Measurements from ENCODE around the gene MSRB1. TPM values are rescaled to one million over a fixed set of nuclear protein-coding genes. Genes with fewer than 3 reads are reported as not detected.

Gene MSRB1
- total and polyA plus RNA-seq, 2 donors (not counting 1 experiment from before 2014, with no cell fraction given): 8.5 to 17.5 TPM

DNA sequence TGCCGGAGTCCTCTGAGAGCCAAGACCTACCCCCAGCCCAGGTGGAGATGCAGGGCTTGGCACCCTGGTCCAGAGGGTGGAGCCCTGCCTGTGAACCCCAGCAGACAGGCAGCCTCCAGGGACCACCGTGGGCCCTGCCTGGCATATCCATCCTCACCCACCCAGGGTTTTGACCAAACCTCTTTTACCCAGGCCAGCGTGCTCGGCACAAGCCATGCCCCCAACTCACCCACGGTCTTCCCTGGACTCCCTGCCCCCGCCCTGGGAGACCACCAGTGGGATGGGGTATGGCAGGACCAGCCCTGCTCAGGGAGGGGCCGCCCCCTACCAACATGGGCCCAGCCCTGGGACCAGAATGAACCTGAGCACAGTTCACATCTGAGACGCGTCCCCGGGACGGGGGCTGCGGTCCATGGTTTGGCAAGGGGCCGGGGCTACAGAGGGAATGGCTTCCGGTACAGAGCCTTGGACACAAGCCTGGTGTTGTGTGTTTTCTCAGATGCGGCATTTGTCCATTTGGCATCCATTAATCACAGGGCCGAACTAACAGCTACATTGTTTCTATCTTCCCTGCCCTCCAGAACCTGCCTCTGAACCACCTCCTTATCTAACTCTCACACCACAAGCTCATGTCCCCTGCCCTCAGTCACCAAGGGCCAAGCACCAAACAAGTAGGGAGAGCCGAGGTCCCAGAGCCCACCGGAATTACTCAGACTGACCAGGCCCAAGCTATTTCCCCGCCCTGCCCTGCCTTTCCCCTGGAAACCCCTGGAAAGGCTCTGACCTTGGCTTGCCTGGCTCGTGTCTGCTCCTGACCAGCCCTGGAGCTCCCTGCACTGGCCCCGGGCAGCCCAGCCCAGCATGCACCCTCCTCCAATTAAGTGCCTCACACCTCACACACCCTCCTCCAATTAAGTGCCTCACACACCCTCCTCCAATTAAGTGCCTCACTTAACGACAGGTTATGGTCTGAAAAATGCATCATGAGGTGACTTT, 38.9 kb downstream of the MSRB1 start:
- 80% methylated on average over 22 of the region's 22 CpGs for WGBS (ENCODE audit: insufficient coverage)
- Mint-ChIP-seq H3K27me3 (peaks cover 14% of the 10 kb centered on the region), H3K9me3 (ENCODE audit: insufficient read depth) (no peaks in the 10 kb centered on the region), H3K4me1 (no peaks in the 10 kb centered on the region), H3K27ac (no peak overlapping the region), H3K4me3 (no peak overlapping the region)
- TF ChIP-seq EZH2 (IDR thresholded peaks at IDR 0.05; ENCODE audit: borderline replicate concordance, insufficient read depth, low read depth, low read length, poor library complexity, severe bottlenecking): no peak
- TF ChIP-seq, protein P1, sequence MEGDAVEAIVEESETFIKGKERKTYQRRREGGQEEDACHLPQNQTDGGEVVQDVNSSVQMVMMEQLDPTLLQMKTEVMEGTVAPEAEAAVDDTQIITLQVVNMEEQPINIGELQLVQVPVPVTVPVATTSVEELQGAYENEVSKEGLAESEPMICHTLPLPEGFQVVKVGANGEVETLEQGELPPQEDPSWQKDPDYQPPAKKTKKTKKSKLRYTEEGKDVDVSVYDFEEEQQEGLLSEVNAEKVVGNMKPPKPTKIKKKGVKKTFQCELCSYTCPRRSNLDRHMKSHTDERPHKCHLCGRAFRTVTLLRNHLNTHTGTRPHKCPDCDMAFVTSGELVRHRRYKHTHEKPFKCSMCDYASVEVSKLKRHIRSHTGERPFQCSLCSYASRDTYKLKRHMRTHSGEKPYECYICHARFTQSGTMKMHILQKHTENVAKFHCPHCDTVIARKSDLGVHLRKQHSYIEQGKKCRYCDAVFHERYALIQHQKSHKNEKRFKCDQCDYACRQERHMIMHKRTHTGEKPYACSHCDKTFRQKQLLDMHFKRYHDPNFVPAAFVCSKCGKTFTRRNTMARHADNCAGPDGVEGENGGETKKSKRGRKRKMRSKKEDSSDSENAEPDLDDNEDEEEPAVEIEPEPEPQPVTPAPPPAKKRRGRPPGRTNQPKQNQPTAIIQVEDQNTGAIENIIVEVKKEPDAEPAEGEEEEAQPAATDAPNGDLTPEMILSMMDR (IDR thresholded peaks at IDR 0.05): no peak
- no peaks in the 10 kb centered on the region for H4K20me1 ChIP-seq (ENCODE audit: control insufficient read depth, insufficient read depth, low read length, poor library complexity, severe bottlenecking)
- H3K9me3 ChIP-seq (ENCODE audit: control extremely low read depth in 1 of 3, control insufficient read depth in 2 of 3, insufficient read depth in 1 of 3, low read length in 2 of 3): no peaks in the 10 kb centered on the region
- H3K4me2 ChIP-seq (replicated peaks; ENCODE audit: low read depth, low read length, poor library complexity, severe bottlenecking): no peak overlapping the region
- H2AFZ ChIP-seq (ENCODE audit: insufficient read depth, low read depth, low read length, poor library complexity, severe bottlenecking): no peak overlapping the region
- intact Hi-C loops (cut with micrococcal nuclease): no loop called here
- ATAC-seq (ENCODE audit: low read depth) (no peak), DNase-seq (no peak)
- H3K36me3 ChIP-seq (replicated peaks in 1 of 2; ENCODE audit: control extremely low read depth in 1 of 2, control insufficient read depth in 1 of 2, extremely low read depth in 1 of 2, insufficient read depth in 2 of 2, low read length in 1 of 2): no peaks in the 10 kb centered on the region
- ChIA-PET CTCF (no interaction called here), POLR2A (no interaction called here)
- H3K4me3 ChIP-seq (ENCODE audit: control extremely low read depth in 1 of 5, extremely low read depth in 1 of 5, insufficient read depth in 1 of 5, low read depth in 2 of 5, low read length in 4 of 5): no peak overlapping the region
- no peaks in the 10 kb centered on the region for H3K4me1 ChIP-seq (ENCODE audit: control insufficient read depth in 2 of 2, insufficient read depth in 2 of 2, low read length in 2 of 2)
- H3K9ac ChIP-seq (ENCODE audit: low read length): no peak overlapping the region
- no peak overlapping the region for H3K27ac ChIP-seq (ENCODE audit: low read length in 2 of 2)
- no peaks in the 10 kb centered on the region for H3K79me2 ChIP-seq (ENCODE audit: control insufficient read depth, insufficient read depth, low read length)
- peaks cover 0 to 13% (median 1%) of the 10 kb centered on the region in 4 experiments for H3K27me3 ChIP-seq (replicated peaks in 1 of 4; ENCODE audit: control extremely low read depth in 1 of 4, control insufficient read depth in 3 of 4, insufficient read depth in 4 of 4, low read length in 3 of 4)

DNA sequence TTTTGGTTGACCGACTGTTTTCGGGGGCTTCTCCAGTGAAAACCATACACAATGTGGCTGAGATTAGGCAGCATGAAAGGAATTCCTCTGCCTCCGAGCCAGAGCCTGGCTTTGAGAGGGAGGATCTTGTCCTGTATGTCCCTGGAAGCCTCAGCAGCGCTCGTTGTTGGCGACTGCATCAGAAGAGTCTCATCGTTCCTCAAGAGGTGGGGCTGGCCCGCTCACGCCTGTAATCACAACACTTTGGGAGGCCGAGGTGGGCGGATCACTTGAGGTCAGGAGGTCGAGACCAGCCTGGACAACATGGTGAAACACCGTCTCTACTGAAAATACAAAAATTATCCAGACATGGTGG, 39.8 kb downstream of the MSRB1 start:
- no peaks in the 10 kb centered on the region for H3K4me1 Mint-ChIP-seq
- ATAC-seq (ENCODE audit: low read depth) (no peak), DNase-seq (no peak)
- Histone ChIP-seq H3K4me3 (ENCODE audit: control extremely low read depth in 1 of 5, extremely low read depth in 1 of 5, insufficient read depth in 1 of 5, low read depth in 2 of 5, low read length in 4 of 5) (no peak overlapping the region), H4K20me1 (ENCODE audit: control insufficient read depth, insufficient read depth, low read length, poor library complexity, severe bottlenecking) (no peaks in the 10 kb centered on the region), H3K9me3 (ENCODE audit: control extremely low read depth in 1 of 3, control insufficient read depth in 2 of 3, insufficient read depth in 1 of 3, low read length in 2 of 3) (no peaks in the 10 kb centered on the region), H3K27me3 (replicated peaks in 1 of 4; ENCODE audit: control extremely low read depth in 1 of 4, control insufficient read depth in 3 of 4, insufficient read depth in 4 of 4, low read length in 3 of 4) (peaks cover 0 to 7% (median 1%) of the 10 kb centered on the region in 4 experiments), H2AFZ (ENCODE audit: insufficient read depth, low read depth, low read length, poor library complexity, severe bottlenecking) (no peak overlapping the region), H3K9ac (ENCODE audit: low read length) (no peak overlapping the region), H3K36me3 (replicated peaks in 1 of 2; ENCODE audit: control extremely low read depth in 1 of 2, control insufficient read depth in 1 of 2, extremely low read depth in 1 of 2, insufficient read depth in 2 of 2, low read length in 1 of 2) (no peaks in the 10 kb centered on the region), H3K79me2 (ENCODE audit: control insufficient read depth, insufficient read depth, low read length) (no peaks in the 10 kb centered on the region), H3K4me1 (ENCODE audit: control insufficient read depth in 2 of 2, insufficient read depth in 2 of 2, low read length in 2 of 2) (no peaks in the 10 kb centered on the region), H3K4me2 (replicated peaks; ENCODE audit: low read depth, low read length, poor library complexity, severe bottlenecking) (no peak overlapping the region), H3K27ac (ENCODE audit: low read length in 2 of 2) (no peak overlapping the region)
- H3K27me3 Mint-ChIP-seq: peaks cover 11% of the 10 kb centered on the region
- no peak overlapping the region for H3K27ac Mint-ChIP-seq
- POLR2A ChIA-PET: no interaction called here
- H3K4me3 Mint-ChIP-seq: no peak overlapping the region
- CTCF ChIA-PET: no interaction called here
- no peak for TF ChIP-seq EZH2 (IDR thresholded peaks at IDR 0.05; ENCODE audit: borderline replicate concordance, insufficient read depth, low read depth, low read length, poor library complexity, severe bottlenecking)
- TF ChIP-seq, protein P1 (IDR thresholded peaks at IDR 0.05): no peak
- 78% methylated on average over 12 of the region's 13 CpGs for WGBS (ENCODE audit: insufficient coverage)
- H3K9me3 Mint-ChIP-seq (ENCODE audit: insufficient read depth): no peaks in the 10 kb centered on the region
- intact Hi-C loops (cut with micrococcal nuclease): no loop called here
